K562 (cell line): Measurements from ENCODE around the gene SNPH. TPM values are rescaled to one million over a fixed set of nuclear protein-coding genes. Genes with fewer than 3 reads are reported as not detected.
A peak's percentile ranks its signal among the peaks of the same experiment; 100 is the strongest.

Source experiments
- HOXB6 ChIP-seq: fragments of 250-450 bp; sonication (Bioruptor Pico); IDR thresholded peaks from 2 replicates; pipeline ENCODE4 v1.5.1; 2022; ENCODE audit warnings: mild to moderate bottlenecking, borderline replicate concordance
- POLR2G ChIP-seq: fragments of 200-400 bp; formaldehyde crosslinking; IDR thresholded peaks from 2 replicates; pipeline ENCODE4 v1.6.1; 2017; ENCODE audit warnings: low read depth, mild to moderate bottlenecking, antibody characterized with exemption, low read length, moderate library complexity
- ZC3H4 ChIP-seq: sonication (generic); formaldehyde crosslinking; IDR thresholded peaks from 2 replicates; pipeline ENCODE4 v1.9.0; 2021; ENCODE audit warnings: missing genetic modification reagents, borderline replicate concordance
- ZNF140 ChIP-seq: fragments of 250-450 bp; sonication (Bioruptor Pico); IDR thresholded peaks from 2 replicates; pipeline ENCODE4 v1.8.0; 2021; ENCODE audit warnings: moderate library complexity, mild to moderate bottlenecking, inconsistent platforms
- polyA plus RNA-seq, 8 experiments: library from polyadenylated mRNA; depleted of rRNA in 4 of 8; stranded (reverse) in 5 of 8; unstranded in 3 of 8; fragments of >200 nt; fragmentation: Nextera tagmentation in 2 of 8; fragmentation: Illumina TruSeq in 1 of 8; extraction: Ambion mirVana in 2 of 8; extraction: Trizol in 1 of 8; gene quantifications; 2 replicates each; pipeline versions ENCODE4 v1.2.1 to v1.2.3, GENCODE V29; 2011 to 2014; ENCODE audit warnings: inconsistent platforms in 1 of 8, missing spikeins in 1 of 8
- total RNA-seq, 7 experiments: library from RNA; depleted of rRNA in 6 of 7; stranded (reverse); fragments of >200 nt in 6 of 7; fragmentation: Illumina TruSeq in 2 of 7; extraction: Trizol in 2 of 7; gene quantifications; 2 replicates each; pipeline versions ENCODE4 v1.2.1 to v1.2.3, GENCODE V29; 2011 to 2021; ENCODE audit warnings: low replicate concordance in 1 of 7
- TF ChIP-seq, protein P1 (sequence below): fragments of 250-450 bp; sonication (Bioruptor Pico); IDR thresholded peaks from 2 replicates; pipeline ENCODE4 v1.4.0; 2020; ENCODE audit warnings: mild to moderate bottlenecking, moderate library complexity
- TF ChIP-seq, protein P2 (sequence below): sonication (generic); formaldehyde crosslinking; IDR thresholded peaks from 2 replicates; pipeline ENCODE4 v1.8.1; 2023; ENCODE audit warnings: missing genetic modification reagents, mild to moderate bottlenecking, borderline replicate concordance
- TF ChIP-seq, protein P3 (sequence below): fragments of 450-650 bp; formaldehyde crosslinking; IDR thresholded peaks from 2 replicates; pipeline ENCODE4 v1.4.0; 2020; ENCODE audit warnings: mild to moderate bottlenecking, mixed read lengths

The SNPH gene
- total and polyA plus RNA-seq, 9 of the 15 experiments (the other 6 are each of a cell fraction or from before 2014, with no cell fraction given) = 0.03 to 4.2 (median 1.4) TPM

DNA sequence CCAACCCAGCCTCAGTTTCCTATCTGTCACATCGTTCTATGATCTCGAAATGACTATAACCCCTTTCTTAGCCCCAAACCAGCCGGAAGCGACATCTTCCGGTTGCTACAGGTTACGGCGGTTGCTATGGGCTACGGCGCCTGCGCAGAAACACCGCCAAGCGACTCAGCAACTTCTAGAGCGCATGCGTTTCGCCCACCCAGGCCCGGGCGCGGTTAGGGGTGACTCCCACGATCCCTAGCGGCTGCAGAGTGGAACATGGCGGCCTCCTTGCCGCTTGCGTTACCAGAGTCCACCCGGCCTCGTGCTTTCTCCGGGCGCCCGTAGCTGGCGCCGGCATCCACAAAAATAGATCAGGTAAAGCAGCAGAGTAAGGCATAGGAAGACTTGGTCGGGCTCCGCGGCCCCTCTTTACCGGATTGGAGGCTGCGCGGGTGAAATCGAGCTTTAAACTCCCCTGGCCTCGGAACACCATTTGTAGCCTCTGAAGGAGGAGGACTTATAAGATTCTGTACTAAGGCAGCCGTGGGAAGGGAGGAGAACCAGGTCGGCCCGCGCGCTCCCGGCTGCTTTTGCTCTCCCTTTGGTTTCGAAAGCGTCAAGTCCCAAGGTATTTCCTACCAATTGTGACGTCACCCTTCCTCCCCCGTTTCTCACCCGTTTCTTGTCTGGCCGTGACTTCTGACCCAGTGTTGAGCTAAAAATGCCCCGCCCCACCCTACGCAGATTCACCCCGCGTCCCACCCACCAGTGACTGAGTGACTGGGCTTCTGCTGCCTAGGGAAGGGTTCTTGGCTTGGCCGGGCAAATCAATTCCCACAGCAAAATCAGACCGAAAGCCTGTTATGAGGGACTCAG, 59.3 kb downstream of the SNPH start (continued):
- TF ChIP-seq, protein P1, sequence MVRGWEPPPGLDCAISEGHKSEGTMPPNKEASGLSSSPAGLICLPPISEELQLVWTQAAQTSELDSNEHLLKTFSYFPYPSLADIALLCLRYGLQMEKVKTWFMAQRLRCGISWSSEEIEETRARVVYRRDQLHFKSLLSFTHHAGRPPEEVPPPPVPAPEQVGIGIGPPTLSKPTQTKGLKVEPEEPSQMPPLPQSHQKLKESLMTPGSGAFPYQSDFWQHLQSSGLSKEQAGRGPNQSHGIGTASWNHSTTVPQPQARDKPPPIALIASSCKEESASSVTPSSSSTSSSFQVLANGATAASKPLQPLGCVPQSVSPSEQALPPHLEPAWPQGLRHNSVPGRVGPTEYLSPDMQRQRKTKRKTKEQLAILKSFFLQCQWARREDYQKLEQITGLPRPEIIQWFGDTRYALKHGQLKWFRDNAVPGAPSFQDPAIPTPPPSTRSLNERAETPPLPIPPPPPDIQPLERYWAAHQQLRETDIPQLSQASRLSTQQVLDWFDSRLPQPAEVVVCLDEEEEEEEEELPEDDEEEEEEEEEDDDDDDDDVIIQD (CRISPR knock-in tag) = no peak
- TF ChIP-seq, protein P2, sequence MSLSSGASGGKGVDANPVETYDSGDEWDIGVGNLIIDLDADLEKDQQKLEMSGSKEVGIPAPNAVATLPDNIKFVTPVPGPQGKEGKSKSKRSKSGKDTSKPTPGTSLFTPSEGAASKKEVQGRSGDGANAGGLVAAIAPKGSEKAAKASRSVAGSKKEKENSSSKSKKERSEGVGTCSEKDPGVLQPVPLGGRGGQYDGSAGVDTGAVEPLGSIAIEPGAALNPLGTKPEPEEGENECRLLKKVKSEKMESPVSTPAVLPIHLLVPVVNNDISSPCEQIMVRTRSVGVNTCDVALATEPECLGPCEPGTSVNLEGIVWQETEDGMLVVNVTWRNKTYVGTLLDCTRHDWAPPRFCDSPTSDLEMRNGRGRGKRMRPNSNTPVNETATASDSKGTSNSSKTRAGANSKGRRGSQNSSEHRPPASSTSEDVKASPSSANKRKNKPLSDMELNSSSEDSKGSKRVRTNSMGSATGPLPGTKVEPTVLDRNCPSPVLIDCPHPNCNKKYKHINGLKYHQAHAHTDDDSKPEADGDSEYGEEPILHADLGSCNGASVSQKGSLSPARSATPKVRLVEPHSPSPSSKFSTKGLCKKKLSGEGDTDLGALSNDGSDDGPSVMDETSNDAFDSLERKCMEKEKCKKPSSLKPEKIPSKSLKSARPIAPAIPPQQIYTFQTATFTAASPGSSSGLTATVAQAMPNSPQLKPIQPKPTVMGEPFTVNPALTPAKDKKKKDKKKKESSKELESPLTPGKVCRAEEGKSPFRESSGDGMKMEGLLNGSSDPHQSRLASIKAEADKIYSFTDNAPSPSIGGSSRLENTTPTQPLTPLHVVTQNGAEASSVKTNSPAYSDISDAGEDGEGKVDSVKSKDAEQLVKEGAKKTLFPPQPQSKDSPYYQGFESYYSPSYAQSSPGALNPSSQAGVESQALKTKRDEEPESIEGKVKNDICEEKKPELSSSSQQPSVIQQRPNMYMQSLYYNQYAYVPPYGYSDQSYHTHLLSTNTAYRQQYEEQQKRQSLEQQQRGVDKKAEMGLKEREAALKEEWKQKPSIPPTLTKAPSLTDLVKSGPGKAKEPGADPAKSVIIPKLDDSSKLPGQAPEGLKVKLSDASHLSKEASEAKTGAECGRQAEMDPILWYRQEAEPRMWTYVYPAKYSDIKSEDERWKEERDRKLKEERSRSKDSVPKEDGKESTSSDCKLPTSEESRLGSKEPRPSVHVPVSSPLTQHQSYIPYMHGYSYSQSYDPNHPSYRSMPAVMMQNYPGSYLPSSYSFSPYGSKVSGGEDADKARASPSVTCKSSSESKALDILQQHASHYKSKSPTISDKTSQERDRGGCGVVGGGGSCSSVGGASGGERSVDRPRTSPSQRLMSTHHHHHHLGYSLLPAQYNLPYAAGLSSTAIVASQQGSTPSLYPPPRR (CRISPR knock-in tag) = 0 out of 2 replicates have a peak, but pooled peaks have one; percentile 48
- TF ChIP-seq, protein P3, sequence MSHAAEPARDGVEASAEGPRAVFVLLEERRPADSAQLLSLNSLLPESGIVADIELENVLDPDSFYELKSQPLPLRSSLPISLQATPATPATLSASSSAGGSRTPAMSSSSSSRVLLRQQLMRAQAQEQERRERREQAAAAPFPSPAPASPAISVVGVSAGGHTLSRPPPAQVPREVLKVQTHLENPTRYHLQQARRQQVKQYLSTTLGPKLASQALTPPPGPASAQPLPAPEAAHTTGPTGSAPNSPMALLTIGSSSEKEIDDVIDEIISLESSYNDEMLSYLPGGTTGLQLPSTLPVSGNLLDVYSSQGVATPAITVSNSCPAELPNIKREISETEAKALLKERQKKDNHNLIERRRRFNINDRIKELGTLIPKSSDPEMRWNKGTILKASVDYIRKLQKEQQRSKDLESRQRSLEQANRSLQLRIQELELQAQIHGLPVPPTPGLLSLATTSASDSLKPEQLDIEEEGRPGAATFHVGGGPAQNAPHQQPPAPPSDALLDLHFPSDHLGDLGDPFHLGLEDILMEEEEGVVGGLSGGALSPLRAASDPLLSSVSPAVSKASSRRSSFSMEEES (CRISPR knock-in tag) = no peak
- peak; percentile 73; the same call in 1 of the 2 replicates for TF ChIP-seq ZC3H4 (CRISPR knock-in tag)
- no peak for TF ChIP-seq HOXB6 (CRISPR knock-in tag)
- peak; percentile 98 for TF ChIP-seq POLR2G
- TF ChIP-seq ZNF140 (CRISPR knock-in tag) = no peak
